GM20000 (cell line): Measurements from ENCODE around the gene CD6.

Source experiments
- DNase-seq: peaks from one replicate; pipeline ENCODE4 v3.0.0; 2012; ENCODE audit warnings: low spot score
- CTCF ChIP-seq: IDR thresholded peaks from 2 replicates; pipeline ENCODE4 v1.5.1; 2012; ENCODE audit warnings: mild to moderate bottlenecking, control low read depth; ENCODE audit errors: extremely low read depth, missing control alignments

CD6 gene

GRCh38 chr11:61002598-61002997 is 31.1 kb downstream of the CD6 start:
- TF ChIP-seq CTCF: no peak
- DNase-seq: no peak

GRCh38 chr11:61004180-61004611 is 32.7 kb downstream of the CD6 start:
- no peak for DNase-seq
- no peak for TF ChIP-seq CTCF

GRCh38 chr11:61004761-61005181 is 33.3 kb downstream of the CD6 start:
- peak; percentile 63 for DNase-seq
- TF ChIP-seq CTCF: no peak

GRCh38 chr11:61007383-61007955 is 36.0 kb downstream of the CD6 start:
- peak; percentile 66 for DNase-seq
- no peak for TF ChIP-seq CTCF

GRCh38 chr11:61007956-61008896 is 36.7 kb downstream of the CD6 start:
- DNase-seq: peak; percentile 76
- TF ChIP-seq CTCF: no peak

- no peak for TF ChIP-seq CTCF
- DNase-seq: no peak
These were observed 37.5 kb downstream of the CD6 start for GRCh38 chr11:61008971-61009370.

- no peak for DNase-seq
- TF ChIP-seq CTCF: no peak
These were observed 38.2 kb downstream of the CD6 start for GRCh38 chr11:61009392-61010275.
